Activated naive CD4-positive, alpha-beta T cell treated with anti-CD3 and anti-CD28 coated beads, Interleukin-2, amount 50 U/mL, for 72 hours (primary cell): ENCODE results near the gene VWA8. TPM values are rescaled to one million over a fixed set of nuclear protein-coding genes. Genes with fewer than 3 reads are reported as not detected.
"Not testable (repeated sequence)": the region's sequence is repeated elsewhere in the genome, so short reads cannot be mapped to it uniquely, and the experiment has no call there.

ENCODE experiments used
- ATAC-seq, 2 donors: fragments of 150-1000 bp; cut with Tn5 transposase; 2 replicates each; pipeline ENCODE4 v1.10.0; 2021; ENCODE audit warnings: mild to moderate bottlenecking in 2 of 2, moderate library complexity in 2 of 2
- DNase-seq, 2 donors: peaks; one replicate each; pipeline ENCODE4 v3.0.0; 2021 to 2022; ENCODE audit warnings: low spot score in 2 of 2
- H3K27ac Mint-ChIP-seq, 2 donors: one replicate each; pipeline ENCODE4 v1.8.0; 2022; ENCODE audit warnings: mild to moderate bottlenecking in 2 of 2, mixed read lengths in 2 of 2
- H3K36me3 Mint-ChIP-seq, 2 donors: one replicate each; pipeline ENCODE4 v1.8.0; 2022; ENCODE audit warnings: mixed read lengths in 2 of 2
- H3K9me3 Mint-ChIP-seq, 2 donors: one replicate each; pipeline ENCODE4 v1.8.0; 2022; ENCODE audit warnings: mixed read lengths in 2 of 2
- total RNA-seq, 2 donors: library from RNA; stranded (reverse); gene quantifications; one replicate each; pipeline ENCODE4 v1.2.3, GENCODE V29; 2022

VWA8 gene
- total RNA-seq, 2 donors from 2014 or later, result 11.8 to 23.7 TPM

GRCh38 chr13:41558781-41559560 lies 401.9 kb downstream of the VWA8 start:
- ATAC-seq, result no peak

GRCh38 chr13:41557719-41558118 lies 403.2 kb downstream of the VWA8 start:
- no peak for DNase-seq
- no peak overlapping the region for H3K27ac Mint-ChIP-seq
- ATAC-seq, result no peak
- peaks cover 0 to 9% of the 10 kb centered on the region in 2 donors for H3K9me3 Mint-ChIP-seq
- no peaks in the 10 kb centered on the region for H3K36me3 Mint-ChIP-seq

More at GRCh38 chr13:41558781-41559560, 401.9 kb downstream of the VWA8 start:
- no peak for DNase-seq
- Mint-ChIP-seq H3K9me3 (peaks cover 0 to 4% of the 10 kb centered on the region in 2 donors), H3K27ac (no peak overlapping the region), H3K36me3 (no peaks in the 10 kb centered on the region)

- Mint-ChIP-seq H3K36me3 (no peaks in the 10 kb centered on the region), H3K9me3 (peaks cover 0 to 9% of the 10 kb centered on the region in 2 donors), H3K27ac (no peak overlapping the region)
- peak in 1 of 2 donors; percentile 55 for DNase-seq
- peak; percentile 97 to 99 for ATAC-seq
These were observed 406.1 kb downstream of the VWA8 start for GRCh38 chr13:41554626-41555386.

GRCh38 chr13:41554180-41554579 lies 406.7 kb downstream of the VWA8 start:
- DNase-seq, result no peak
- Mint-ChIP-seq H3K27ac (peak overlapping the region; percentile 18 to 22), H3K36me3 (no peaks in the 10 kb centered on the region), H3K9me3 (peaks cover 0 to 9% of the 10 kb centered on the region in 2 donors)
- ATAC-seq, result peak; percentile 7 to 77

GRCh38 chr13:41552031-41552430 lies 408.9 kb downstream of the VWA8 start:
- Mint-ChIP-seq H3K9me3 (peaks cover 0 to 5% of the 10 kb centered on the region in 2 donors), H3K36me3 (no peaks in the 10 kb centered on the region), H3K27ac (no peak overlapping the region)
- ATAC-seq, result no peak
- no peak for DNase-seq

GRCh38 chr13:41550276-41550675 lies 410.6 kb downstream of the VWA8 start:
- ATAC-seq, result no peak
- H3K36me3 Mint-ChIP-seq, result no peaks in the 10 kb centered on the region
- H3K27ac Mint-ChIP-seq, result peak overlapping the region; percentile 14 to 37
- peaks cover 0 to 5% of the 10 kb centered on the region in 2 donors for H3K9me3 Mint-ChIP-seq
- DNase-seq, result no peak

GRCh38 chr13:41549491-41549890 lies 411.4 kb downstream of the VWA8 start:
- DNase-seq (no peak), ATAC-seq (no peak)
- Mint-ChIP-seq H3K36me3 (no peaks in the 10 kb centered on the region), H3K27ac (no peak overlapping the region), H3K9me3 (peaks cover 0 to 5% of the 10 kb centered on the region in 2 donors)

- ATAC-seq (no peak), DNase-seq (no peak)
- peaks cover 0 to 9% of the 10 kb centered on the region in 2 donors for H3K9me3 Mint-ChIP-seq
- H3K27ac Mint-ChIP-seq, result no peak overlapping the region
- peaks cover 0 to 4% of the 10 kb centered on the region in 2 donors for H3K36me3 Mint-ChIP-seq
These were observed 412.0 kb downstream of the VWA8 start for GRCh38 chr13:41548910-41549309.

- ATAC-seq, result no peak
- Mint-ChIP-seq H3K36me3 (peaks cover under 1 to 10% of the 10 kb centered on the region in 2 donors), H3K9me3 (peaks cover 0 to 11% of the 10 kb centered on the region in 2 donors), H3K27ac (peak overlapping the region; percentile 40 to 70)
- no peak for DNase-seq
These were observed 412.9 kb downstream of the VWA8 start for GRCh38 chr13:41548031-41548430.

- peak overlapping the region; percentile 40 to 70 for H3K27ac Mint-ChIP-seq
- peaks cover 4 to 11% of the 10 kb centered on the region in 2 donors for H3K9me3 Mint-ChIP-seq
- no peak for DNase-seq
- ATAC-seq, result no peak
- peaks cover 7 to 16% of the 10 kb centered on the region in 2 donors for H3K36me3 Mint-ChIP-seq
These were observed 413.5 kb downstream of the VWA8 start for GRCh38 chr13:41547251-41548000.

GRCh38 chr13:41546372-41547190 lies 414.3 kb downstream of the VWA8 start:
- DNase-seq, result no peak
- Mint-ChIP-seq H3K27ac (peak overlapping the region in 1 of 2 donors; percentile 56), H3K9me3 (peaks cover 5 to 11% of the 10 kb centered on the region in 2 donors), H3K36me3 (peaks cover 8 to 19% of the 10 kb centered on the region in 2 donors)
- peak; percentile 83 to 90 for ATAC-seq

- peak overlapping the region in 1 of 2 donors; percentile 56 for H3K27ac Mint-ChIP-seq
- peaks cover 8 to 19% of the 10 kb centered on the region in 2 donors for H3K36me3 Mint-ChIP-seq
- H3K9me3 Mint-ChIP-seq, result peaks cover 5 to 11% of the 10 kb centered on the region in 2 donors
- DNase-seq (no peak), ATAC-seq (peak; percentile 51 to 63)
These were observed 415.5 kb downstream of the VWA8 start for GRCh38 chr13:41545432-41545707.

GRCh38 chr13:41543664-41544300 lies 417.1 kb downstream of the VWA8 start:
- H3K27ac Mint-ChIP-seq, result no peak overlapping the region
- H3K9me3 Mint-ChIP-seq, result peaks cover 5 to 11% of the 10 kb centered on the region in 2 donors
- H3K36me3 Mint-ChIP-seq, result peaks cover 15 to 19% of the 10 kb centered on the region in 2 donors
- ATAC-seq (no peak), DNase-seq (no peak)

GRCh38 chr13:41542799-41543198 lies 418.1 kb downstream of the VWA8 start:
- not testable (repeated sequence) for H3K27ac Mint-ChIP-seq, ATAC-seq, DNase-seq
- H3K9me3 Mint-ChIP-seq, result peaks cover 5 to 11% of the 10 kb centered on the region in 2 donors
- H3K36me3 Mint-ChIP-seq, result peaks cover 15 to 21% of the 10 kb centered on the region in 2 donors

- DNase-seq (no peak), ATAC-seq (no peak)
- no peak overlapping the region for H3K27ac Mint-ChIP-seq
- peaks cover 5 to 11% of the 10 kb centered on the region in 2 donors for H3K9me3 Mint-ChIP-seq
- H3K36me3 Mint-ChIP-seq, result peaks cover 15 to 24% of the 10 kb centered on the region in 2 donors
These were observed 418.6 kb downstream of the VWA8 start for GRCh38 chr13:41542281-41542680.
